WTC11 (cell line): ENCODE results near the gene HOXD1. TPM values are rescaled to one million over a fixed set of nuclear protein-coding genes. Genes with fewer than 3 reads are reported as not detected.

Experiments
- ATAC-seq: fragments of 200-7000 bp; cut with Tn5 transposase; 2 replicates; pipeline ENCODE4 v1.10.0; 2021; ENCODE audit warnings: mild to moderate bottlenecking, moderate library complexity
- CTCF ChIA-PET: fragments of 300-600 bp; sonication (Branson Sonifier 250); formaldehyde crosslinking; loops from one replicate; lab custom pipeline; 2021; ENCODE audit warnings: antibody characterized with exemption; lab: Charles Lee
- POLR2A ChIA-PET: fragments of 350-600 bp; sonication (Branson Sonifier 250); formaldehyde crosslinking; loops from one replicate; lab custom pipeline; 2021; ENCODE audit warnings: antibody characterized with exemption; lab: Charles Lee
- DNase-seq: peaks from one replicate; pipeline ENCODE4 v3.0.0; 2021; ENCODE audit warnings: low spot score
- H3K27ac Mint-ChIP-seq: 2 replicates; pipeline ENCODE4 v1.8.0; 2021; ENCODE audit warnings: mixed read lengths
- H3K27me3 Mint-ChIP-seq: 2 replicates; pipeline ENCODE4 v1.8.0; 2021; ENCODE audit warnings: low read depth, mild to moderate bottlenecking, moderate library complexity, mixed read lengths
- H3K36me3 Mint-ChIP-seq: 2 replicates; pipeline ENCODE4 v1.8.0; 2021; ENCODE audit warnings: mixed read lengths
- H3K4me1 Mint-ChIP-seq: 2 replicates; pipeline ENCODE4 v1.8.0; 2022; ENCODE audit warnings: mixed read lengths
- H3K4me3 Mint-ChIP-seq: 2 replicates; pipeline ENCODE4 v1.8.0; 2021; ENCODE audit warnings: mild to moderate bottlenecking, moderate library complexity, mixed read lengths
- H3K9me3 Mint-ChIP-seq: 2 replicates; pipeline ENCODE4 v1.8.0; 2021; ENCODE audit warnings: mixed read lengths
- ARID4B ChIP-seq: sonication (generic); formaldehyde crosslinking; IDR thresholded peaks from 2 replicates; pipeline ENCODE4 v1.8.0; 2023; ENCODE audit warnings: missing genetic modification reagents, mild to moderate bottlenecking, borderline replicate concordance
- ATF2 ChIP-seq: sonication (generic); formaldehyde crosslinking; IDR thresholded peaks from 2 replicates; pipeline ENCODE4 v1.8.1; 2022; ENCODE audit warnings: low read depth, missing genetic modification reagents, borderline replicate concordance
- ETV6 ChIP-seq: sonication (generic); formaldehyde crosslinking; IDR thresholded peaks from 2 replicates; pipeline ENCODE4 v1.8.1; 2022; ENCODE audit warnings: mild to moderate bottlenecking, missing genetic modification reagents
- FOXP4 ChIP-seq: sonication (generic); formaldehyde crosslinking; IDR thresholded peaks from 2 replicates; pipeline ENCODE4 v1.8.0; 2022; ENCODE audit warnings: mild to moderate bottlenecking, missing genetic modification reagents
- IRF1 ChIP-seq: sonication (generic); formaldehyde crosslinking; IDR thresholded peaks from 2 replicates; pipeline ENCODE4 v1.8.0; 2023; ENCODE audit warnings: missing genetic modification reagents
- IRF2 ChIP-seq: sonication (generic); formaldehyde crosslinking; IDR thresholded peaks from 2 replicates; pipeline ENCODE4 v1.8.0; 2022; ENCODE audit warnings: low read depth, missing genetic modification reagents, borderline replicate concordance
- JAZF1 ChIP-seq: fragments of 250-450 bp; sonication (Bioruptor Pico); IDR thresholded peaks from 2 replicates; pipeline ENCODE4 v1.9.0; 2021; ENCODE audit warnings: moderate library complexity, mild to moderate bottlenecking, inconsistent platforms
- MLX ChIP-seq: sonication (generic); formaldehyde crosslinking; IDR thresholded peaks from 2 replicates; pipeline ENCODE4 v1.8.1; 2023; ENCODE audit warnings: mild to moderate bottlenecking, missing genetic modification reagents, moderate library complexity
- NR1H2 ChIP-seq: sonication (generic); formaldehyde crosslinking; IDR thresholded peaks from 2 replicates; pipeline ENCODE4 v1.9.0; 2021; ENCODE audit warnings: mild to moderate bottlenecking, moderate library complexity, missing genetic modification reagents
- NR3C1 ChIP-seq: sonication (generic); formaldehyde crosslinking; conservative IDR thresholded peaks from 2 replicates; pipeline ENCODE4 v1.8.1; 2023; ENCODE audit warnings: low read depth, mild to moderate bottlenecking, missing genetic modification reagents
- SMAD4 ChIP-seq: sonication (generic); formaldehyde crosslinking; IDR thresholded peaks from 2 replicates; pipeline ENCODE4 v1.8.0; 2022; ENCODE audit warnings: mild to moderate bottlenecking, missing genetic modification reagents
- SP1 ChIP-seq: sonication (generic); formaldehyde crosslinking; conservative IDR thresholded peaks from 2 replicates; pipeline ENCODE4 v1.8.1; 2022; ENCODE audit warnings: missing genetic modification reagents
- TP53 ChIP-seq: sonication (generic); formaldehyde crosslinking; IDR thresholded peaks from 2 replicates; pipeline ENCODE4 v1.8.1; 2023; ENCODE audit warnings: mild to moderate bottlenecking, missing genetic modification reagents
- USF2 ChIP-seq: sonication (generic); formaldehyde crosslinking; IDR thresholded peaks from 2 replicates; pipeline ENCODE4 v1.8.1; 2023; ENCODE audit warnings: mild to moderate bottlenecking, missing genetic modification reagents, moderate library complexity
- ZNF232 ChIP-seq: sonication (generic); formaldehyde crosslinking; IDR thresholded peaks from 2 replicates; pipeline ENCODE4 v1.8.0; 2022; ENCODE audit warnings: mild to moderate bottlenecking, missing genetic modification reagents
- ZNF396 ChIP-seq: fragments of 250-450 bp; sonication (Bioruptor Pico); IDR thresholded peaks from 2 replicates; pipeline ENCODE4 v1.8.0; 2021; ENCODE audit warnings: mild to moderate bottlenecking, moderate library complexity, borderline replicate concordance
- ZNF423 ChIP-seq: fragments of 250-450 bp; sonication (Bioruptor Pico); IDR thresholded peaks from 2 replicates; pipeline ENCODE4 v2.1.2; 2022; ENCODE audit warnings: mild to moderate bottlenecking, moderate library complexity
- ZNF512 ChIP-seq: sonication (generic); formaldehyde crosslinking; IDR thresholded peaks from 2 replicates; pipeline ENCODE4 v1.8.1; 2022; ENCODE audit warnings: missing genetic modification reagents, borderline replicate concordance
- ZNF671 ChIP-seq: fragments of 250-450 bp; sonication (Bioruptor Pico); IDR thresholded peaks from 2 replicates; pipeline ENCODE4 v1.8.0; 2021; ENCODE audit warnings: mild to moderate bottlenecking
- total RNA-seq: library from RNA; stranded (reverse); gene quantifications from 3 replicates; pipeline ENCODE4 v1.2.3, GENCODE V29; 2021

Gene HOXD1
- total RNA-seq, 1 experiment from 2014 or later: 0.22 TPM

- TF ChIP-seq ZNF396 (CRISPR knock-in tag) (no peak), ZNF671 (no peak), ZNF423 (CRISPR knock-in tag) (no peak), NR1H2 (no peak), ETV6 (no peak), IRF2 (no peak), SP1 (no peak), FOXP4 (CRISPR knock-in tag) (no peak), NR3C1 (CRISPR knock-in tag) (no peak), JAZF1 (CRISPR knock-in tag) (no peak), SMAD4 (CRISPR knock-in tag) (no peak), ATF2 (CRISPR knock-in tag) (no peak), ZNF232 (CRISPR knock-in tag) (no peak), USF2 (CRISPR knock-in tag) (no peak), ZNF512 (CRISPR knock-in tag) (no peak)
- DNase-seq (no peak), ATAC-seq (no peak)
- H3K4me1 Mint-ChIP-seq: peaks cover 32% of the 10 kb centered on the region
- no peaks in the 10 kb centered on the region for H3K36me3 Mint-ChIP-seq
- no peaks in the 10 kb centered on the region for H3K9me3 Mint-ChIP-seq
- ChIA-PET CTCF (interaction anchor here (1.0 to 2.0 kb wide), 5 partner anchors 10 to 403 kb away, joined by 3 to 5 read pairs (median 4); no protein-coding TSS in a partner anchor), POLR2A (interaction anchor here (1.6 kb wide), 1 partner anchor 12 kb away, joined by 3 read pairs; no protein-coding TSS in a partner anchor)
- no peak overlapping the region for H3K27ac Mint-ChIP-seq
- 0 out of 2 replicates have a peak overlapping the region, but pooled peaks have one; percentile 14 for H3K4me3 Mint-ChIP-seq
- H3K27me3 Mint-ChIP-seq: peaks cover 100% of the 10 kb centered on the region
Observed at GRCh38 chr2:176150584-176151441, 37.7 kb upstream of the HOXD1 start.

- CTCF ChIA-PET: interaction anchor here (1.2 to 2.0 kb wide), 3 partner anchors 11 to 403 kb away, joined by 4 to 5 read pairs (median 4); no protein-coding TSS in a partner anchor
- ATAC-seq (peak; percentile 11), DNase-seq (no peak)
- Mint-ChIP-seq H3K9me3 (no peaks in the 10 kb centered on the region), H3K27me3 (peaks cover 100% of the 10 kb centered on the region), H3K27ac (no peak within 1 kb of the TSS), H3K4me1 (peaks cover 34% of the 10 kb centered on the region), H3K36me3 (no peaks in the 10 kb centered on the region), H3K4me3 (peak within 1 kb of the TSS; percentile 45)
- POLR2A ChIA-PET: no interaction called here
- TF ChIP-seq USF2 (CRISPR knock-in tag): peak; percentile 77
- TF ChIP-seq MLX (CRISPR knock-in tag): no peak
- no peak for TF ChIP-seq TP53
- TF ChIP-seq IRF1 (CRISPR knock-in tag): no peak
- TF ChIP-seq ARID4B: no peak
Observed at GRCh38 chr2:176151442-176152287, 36.8 kb upstream of the HOXD1 start, which contains the start of gene HOXD4. Gene HOXD4 (plus strand): TSS chr2:176151550. CDS start chr2:176151634, 84 bp downstream.
